Measurements from ENCODE around the gene FAM227B.

DNA sequence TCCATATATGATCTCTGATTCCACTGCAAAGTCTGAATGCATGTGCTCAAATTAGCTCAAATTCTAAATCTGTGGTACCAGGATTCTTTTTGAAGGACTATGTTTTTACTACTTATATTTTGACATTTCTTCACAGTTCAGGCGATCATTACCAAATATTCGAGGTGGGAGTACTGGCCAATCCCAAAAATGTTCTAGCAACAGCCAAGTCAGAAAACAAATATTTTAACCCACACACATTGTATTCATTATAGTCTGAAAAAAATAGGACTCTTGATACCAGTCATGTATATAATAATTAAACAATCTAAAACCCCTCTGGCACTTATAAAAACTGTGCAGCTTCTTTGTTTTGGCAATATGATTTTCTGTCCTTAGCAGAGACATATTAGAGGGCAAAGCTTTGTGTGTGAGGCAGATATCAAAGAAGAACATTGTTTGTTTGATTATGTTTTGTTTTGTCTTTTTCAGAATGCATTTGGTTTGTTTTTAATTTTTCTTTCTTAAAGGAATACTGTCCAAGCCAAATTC is 160.1 kb downstream of the FAM227B start:
- TF ChIP-seq POLR2A (IDR thresholded peaks at IDR 0.05; ENCODE audit: low read depth, low read length), result no peak
- no peak for TF ChIP-seq POLR2AphosphoS5 (IDR thresholded peaks at IDR 0.05; ENCODE audit: low read depth, low read length)
